ENCODE data around the gene GNAI3.

DNA sequence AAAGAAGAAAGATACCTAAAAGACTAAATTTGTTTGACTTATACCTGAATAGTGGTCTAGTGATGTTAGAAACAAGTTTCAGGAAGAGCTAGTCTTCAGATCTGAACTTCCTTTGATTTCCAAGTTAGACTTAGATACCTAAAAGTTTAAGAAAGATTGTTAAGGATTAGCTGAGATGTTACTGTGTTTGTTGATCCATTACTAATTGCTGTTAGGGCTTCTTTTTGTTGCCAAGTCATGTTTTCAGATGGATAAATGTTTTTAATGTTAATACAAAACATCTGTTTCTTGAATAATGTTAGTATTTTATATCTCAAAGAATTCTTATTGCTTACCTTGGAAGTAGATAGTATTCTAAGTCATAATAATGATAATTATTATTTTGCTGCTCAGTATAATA, 11.6 kb downstream of the GNAI3 start:
- TF ChIP-seq, protein P1, sequence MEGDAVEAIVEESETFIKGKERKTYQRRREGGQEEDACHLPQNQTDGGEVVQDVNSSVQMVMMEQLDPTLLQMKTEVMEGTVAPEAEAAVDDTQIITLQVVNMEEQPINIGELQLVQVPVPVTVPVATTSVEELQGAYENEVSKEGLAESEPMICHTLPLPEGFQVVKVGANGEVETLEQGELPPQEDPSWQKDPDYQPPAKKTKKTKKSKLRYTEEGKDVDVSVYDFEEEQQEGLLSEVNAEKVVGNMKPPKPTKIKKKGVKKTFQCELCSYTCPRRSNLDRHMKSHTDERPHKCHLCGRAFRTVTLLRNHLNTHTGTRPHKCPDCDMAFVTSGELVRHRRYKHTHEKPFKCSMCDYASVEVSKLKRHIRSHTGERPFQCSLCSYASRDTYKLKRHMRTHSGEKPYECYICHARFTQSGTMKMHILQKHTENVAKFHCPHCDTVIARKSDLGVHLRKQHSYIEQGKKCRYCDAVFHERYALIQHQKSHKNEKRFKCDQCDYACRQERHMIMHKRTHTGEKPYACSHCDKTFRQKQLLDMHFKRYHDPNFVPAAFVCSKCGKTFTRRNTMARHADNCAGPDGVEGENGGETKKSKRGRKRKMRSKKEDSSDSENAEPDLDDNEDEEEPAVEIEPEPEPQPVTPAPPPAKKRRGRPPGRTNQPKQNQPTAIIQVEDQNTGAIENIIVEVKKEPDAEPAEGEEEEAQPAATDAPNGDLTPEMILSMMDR (IDR thresholded peaks at IDR 0.05): no peak
- no peak for TF ChIP-seq POLR2A (IDR thresholded peaks at IDR 0.05)

Data from vagina (tissue), 2 donors.